Measurements from ENCODE around the gene WDR45.

WDR45 gene

DNA sequence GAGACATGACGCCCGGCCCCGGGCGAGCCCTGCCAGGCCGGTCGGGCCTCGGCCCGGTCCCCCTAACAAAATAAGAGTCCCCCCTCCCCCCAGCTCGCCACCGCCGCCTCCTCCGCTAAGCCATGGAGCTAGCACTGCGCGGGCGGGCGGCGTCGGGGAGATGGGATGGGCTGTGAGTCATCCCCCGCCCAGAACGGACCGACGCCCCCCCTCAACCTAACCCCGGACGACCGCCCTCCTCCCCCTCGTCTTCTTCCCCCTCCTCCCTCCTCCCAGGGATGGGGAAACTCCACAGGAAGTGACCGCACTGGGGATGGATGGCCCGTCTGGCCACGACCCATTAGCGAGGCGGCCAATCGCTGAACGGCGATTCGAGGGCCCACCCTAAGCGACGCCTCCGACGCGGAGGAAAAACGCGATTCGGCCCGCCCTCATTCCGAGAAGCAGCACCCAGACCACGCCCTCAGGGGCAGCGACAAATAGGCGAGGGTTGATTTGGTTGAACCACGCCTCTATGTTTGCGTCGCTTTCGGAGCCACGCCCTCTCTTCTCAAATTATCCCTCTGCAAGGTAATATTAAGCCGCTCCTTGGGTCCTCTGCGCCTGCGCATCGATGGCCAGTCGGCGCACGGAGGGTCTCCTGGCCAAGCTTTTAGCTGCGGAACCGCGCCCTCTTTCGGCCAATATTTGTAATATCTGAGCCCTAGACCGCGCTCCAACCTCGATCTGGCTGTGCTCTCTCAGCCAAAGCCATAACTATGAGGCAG lies 36.3 kb downstream of the WDR45 start, which contains the start of gene TFE3:
TSS of gene TFE3 (minus strand) at position 138 of the 767 bp plus-strand sequence. CDS start at position 7, 131 bp downstream.
- peak; percentile 96 for DNase-seq

DNA sequence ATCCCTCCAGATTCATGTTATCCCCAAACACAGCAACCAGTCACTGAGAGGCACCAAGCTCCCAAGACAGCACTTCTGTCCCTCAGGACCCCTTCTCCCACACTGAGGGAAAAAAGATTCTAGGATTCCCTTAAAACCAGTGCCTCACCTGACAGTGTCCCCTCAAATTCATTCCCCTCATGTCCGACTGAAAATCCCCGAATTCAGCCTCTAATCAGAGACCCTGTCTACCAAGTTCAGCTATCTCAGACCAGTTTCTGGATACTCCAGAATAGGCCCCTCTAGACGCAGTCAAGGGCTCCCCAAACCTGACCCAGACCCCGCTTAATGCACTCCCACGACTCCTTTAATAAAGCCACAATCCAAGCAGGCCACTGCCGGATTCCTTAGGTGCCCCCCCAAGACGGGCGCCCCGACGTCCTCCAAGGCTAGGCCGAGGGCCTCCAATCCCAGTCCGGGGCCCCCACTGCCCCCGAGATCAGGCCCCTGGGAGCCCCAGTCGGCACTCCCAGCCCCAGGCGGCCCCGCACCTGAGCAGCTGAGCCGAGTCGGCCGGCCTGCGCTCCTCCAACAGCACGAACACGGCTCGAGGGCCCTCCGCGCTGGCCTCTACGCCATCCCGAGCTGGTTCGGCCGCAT lies 37.0 kb downstream of the WDR45 start:
- no peak for DNase-seq

DNA sequence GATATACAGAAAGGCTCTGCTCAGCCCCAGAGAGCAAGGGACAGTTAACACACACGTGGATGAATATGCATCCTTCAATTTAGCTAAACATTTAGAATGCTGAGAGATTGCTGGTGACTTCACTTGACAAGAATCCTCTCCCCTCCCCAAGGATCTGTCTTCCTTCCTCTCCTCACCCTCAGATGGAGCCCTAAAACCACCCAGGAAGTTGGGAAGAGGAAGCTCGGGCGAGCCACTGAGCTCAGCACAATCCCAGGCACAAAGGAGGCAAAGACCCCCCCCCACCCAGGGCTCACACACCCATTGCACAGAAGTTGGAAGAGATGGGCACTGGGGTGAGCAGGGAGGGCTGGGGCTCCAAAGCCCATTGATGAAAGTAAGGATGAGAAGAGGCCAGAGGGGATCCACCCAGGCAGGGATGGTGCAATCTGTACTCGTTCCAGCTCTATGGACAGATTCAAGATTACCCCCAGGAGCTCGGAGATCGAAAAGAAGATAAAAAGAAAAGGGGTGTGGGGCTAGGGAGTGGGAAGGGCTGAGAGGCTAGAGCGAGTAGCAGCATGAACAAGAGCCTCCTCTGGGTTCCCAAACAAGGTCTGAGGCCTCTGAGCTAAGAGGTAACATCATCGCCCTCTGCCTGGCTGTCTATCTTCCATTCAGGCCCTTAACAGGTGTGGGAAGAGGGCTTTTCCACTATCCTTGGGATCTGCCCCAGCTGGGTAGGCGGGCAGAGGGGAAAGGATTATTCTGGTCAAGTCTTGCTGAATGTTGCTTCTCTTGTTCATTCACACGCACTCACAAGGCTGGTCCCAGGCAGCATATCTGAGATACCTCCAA lies 37.7 kb downstream of the WDR45 start:
- DNase-seq: peak; percentile 4

DNA sequence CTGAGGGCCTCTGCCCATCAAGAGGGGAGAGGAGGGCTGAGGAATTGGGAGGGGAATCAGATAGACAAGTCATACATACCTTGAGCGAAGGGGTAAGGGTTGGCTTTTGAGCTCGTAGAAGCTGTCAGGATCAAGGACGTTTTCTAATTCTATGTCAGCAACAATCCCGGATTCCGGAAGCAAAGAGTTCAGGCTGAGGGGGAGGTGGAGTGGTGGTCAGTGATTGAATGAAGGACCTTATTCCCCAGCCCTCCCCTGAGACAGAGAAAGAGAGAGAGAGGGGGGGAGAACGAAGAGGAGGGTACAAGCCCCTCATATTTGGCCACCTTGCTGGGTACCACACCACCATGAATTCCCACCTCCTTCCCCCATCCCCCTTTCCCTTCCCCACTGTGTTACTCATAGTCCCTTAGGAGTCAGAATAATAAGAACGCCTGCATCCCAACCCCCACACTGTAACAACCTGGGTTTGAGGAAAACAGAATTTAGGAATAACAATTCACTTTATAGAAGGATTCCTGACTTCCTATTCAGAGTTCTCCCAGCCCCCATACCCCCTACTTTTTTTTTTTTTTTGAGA lies 39.2 kb downstream of the WDR45 start:
- DNase-seq: no peak

DNA sequence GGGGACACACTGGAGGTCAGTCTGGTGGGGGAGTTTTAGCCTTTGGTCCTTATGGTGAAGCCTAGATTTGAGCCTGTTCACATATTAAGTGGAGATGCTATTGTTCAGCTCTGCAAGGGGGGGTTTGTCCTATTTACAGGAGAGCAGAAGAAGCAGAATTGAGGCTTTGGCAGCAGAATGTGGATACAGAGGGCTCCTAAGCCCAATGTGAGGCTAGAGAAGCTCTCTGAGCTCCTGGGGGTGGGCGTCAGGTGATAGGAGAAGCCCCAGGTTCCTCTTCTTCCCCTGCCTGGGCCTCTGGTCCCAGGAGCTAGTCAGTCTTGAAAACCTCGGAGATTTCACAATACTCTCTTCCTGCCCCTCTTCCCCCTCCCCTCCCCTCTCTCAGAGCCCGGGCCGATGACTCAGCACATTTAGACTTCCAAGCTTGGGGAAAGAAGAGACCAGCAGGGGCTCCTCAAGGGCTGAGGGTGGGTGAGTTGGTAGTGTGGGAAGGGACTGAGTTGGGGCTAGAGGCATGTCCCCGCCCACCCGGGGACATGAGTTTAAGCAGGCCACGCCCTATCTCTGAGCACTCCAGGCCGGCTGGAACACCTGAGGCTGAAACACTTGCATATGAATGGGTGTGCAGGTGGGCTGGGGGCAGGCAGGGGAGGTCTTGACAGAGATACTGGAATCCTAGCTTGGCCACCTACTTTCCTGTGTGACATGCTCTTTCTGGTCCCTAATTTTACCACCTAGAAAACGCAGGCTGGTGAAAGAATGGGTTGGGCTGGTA lies 39.9 kb downstream of the WDR45 start:
- peak; percentile 49 for DNase-seq

DNA sequence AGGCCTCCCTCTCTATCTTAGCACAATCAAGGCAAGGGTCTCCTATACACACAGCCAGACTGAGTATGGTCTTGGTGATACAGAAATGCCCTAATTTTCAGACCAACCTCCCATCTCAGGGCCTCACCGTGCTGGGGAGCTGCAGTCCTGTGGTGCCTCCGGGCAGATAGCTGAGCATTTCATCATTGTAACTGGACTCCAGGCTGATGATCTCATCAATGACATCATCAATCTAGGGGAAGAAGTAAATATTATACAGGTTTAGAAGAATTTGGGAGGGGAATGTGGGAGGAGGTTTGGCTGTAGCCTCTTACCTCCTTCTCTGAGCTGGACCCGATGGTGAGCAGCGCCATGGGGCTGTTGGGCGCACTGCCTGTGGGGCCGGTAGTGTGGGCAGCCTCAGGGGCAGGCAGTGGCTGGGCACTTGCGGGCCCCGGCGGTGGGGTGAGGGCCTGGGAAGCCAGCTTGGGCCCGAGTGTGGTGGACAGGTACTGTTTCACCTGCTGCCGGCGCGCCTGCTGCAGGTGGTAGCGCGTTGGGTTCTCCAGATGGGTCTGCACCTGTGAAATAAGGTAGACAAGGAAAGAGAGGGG lies 41.7 kb downstream of the WDR45 start:
- no peak for DNase-seq

DNA sequence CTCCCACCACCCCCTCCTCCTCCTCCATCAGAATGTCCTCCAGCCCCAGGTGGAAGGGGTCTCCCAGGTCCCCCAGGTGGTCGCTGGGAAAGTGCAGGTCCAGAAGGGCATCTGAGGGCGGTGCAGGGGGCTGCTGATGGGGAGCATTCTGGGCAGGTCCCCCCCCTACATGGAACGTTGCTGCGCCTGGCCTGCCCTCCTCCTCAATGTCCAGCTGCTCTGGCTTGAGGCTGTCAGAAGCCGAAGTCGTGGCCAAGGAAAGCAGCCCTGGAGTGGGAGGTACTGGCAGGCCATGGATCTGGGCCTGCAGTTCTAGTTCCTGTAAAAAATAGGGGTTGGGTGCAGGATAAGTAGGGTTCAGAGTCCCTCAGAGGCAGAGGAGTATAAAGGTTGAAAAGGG lies 49.4 kb downstream of the WDR45 start:
- no peak for DNase-seq

DNA sequence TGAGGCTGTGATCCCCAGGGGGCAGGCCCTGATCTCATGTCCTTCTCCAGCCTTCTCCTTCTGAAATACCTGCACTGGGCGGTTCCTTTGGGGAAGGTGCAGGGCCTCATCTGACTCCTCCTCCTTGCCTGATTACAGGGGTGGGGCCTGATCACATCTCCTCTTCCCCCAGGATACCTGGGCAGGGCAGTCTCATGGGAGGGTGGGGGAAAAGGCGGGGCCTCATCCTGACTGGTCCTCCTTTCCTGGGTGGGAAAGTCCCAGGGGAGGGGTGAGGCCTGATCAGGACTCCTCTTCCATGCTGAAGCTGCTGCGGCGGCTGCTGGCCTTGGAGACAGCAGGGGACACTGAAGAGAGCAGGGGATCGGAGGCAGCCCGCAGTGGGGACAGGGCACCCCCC lies 49.8 kb downstream of the WDR45 start:
- no peak for DNase-seq

Data from activated naive CD4-positive, alpha-beta T cell treated with Interleukin-2 at 50 U/mL for 16 hours (primary cell).